HG02885 (cell line): ENCODE data around the gene PRR5L.

Experiments used
- ATAC-seq: cut with Tn5 transposase; IDR thresholded peaks from one replicate; pipeline ENCODE4 v1.9.1; 2021; ENCODE audit warnings: mild to moderate bottlenecking; ENCODE audit not compliant: unreplicated experiment, poor library complexity

The PRR5L gene

GRCh38 chr11:36278531-36279282 lies 17.4 kb upstream of the PRR5L start:
- ATAC-seq, result no peak

- ATAC-seq, result no peak
Measured at GRCh38 chr11:36280531-36280930, 15.6 kb upstream of the PRR5L start.

- no peak for ATAC-seq
Measured at GRCh38 chr11:36281850-36282249, 14.2 kb upstream of the PRR5L start.

GRCh38 chr11:36282926-36283325 lies 13.2 kb upstream of the PRR5L start:
- ATAC-seq, result no peak

- ATAC-seq, result no peak
Measured at GRCh38 chr11:36288442-36289225, 7.5 kb upstream of the PRR5L start.

- ATAC-seq, result peak; percentile 100
Measured at GRCh38 chr11:36289226-36289852, 6.7 kb upstream of the PRR5L start, which contains the start of gene COMMD9. TSS of gene COMMD9 (minus strand) at chr11:36289424. CDS start at chr11:36289412, 12 bp downstream.

GRCh38 chr11:36292311-36292722 lies 3.8 kb upstream of the PRR5L start:
- ATAC-seq, result peak; percentile 39

- no peak for ATAC-seq
Measured at GRCh38 chr11:36296884-36297543, 926 bp downstream of the PRR5L start.

GRCh38 chr11:36300650-36301049 lies 4.6 kb downstream of the PRR5L start:
- ATAC-seq, result no peak

GRCh38 chr11:36304351-36304750 lies 8.3 kb downstream of the PRR5L start:
- no peak for ATAC-seq

GRCh38 chr11:36305047-36305446 lies 9.0 kb downstream of the PRR5L start:
- ATAC-seq, result no peak

- ATAC-seq, result peak; percentile 59
Measured at GRCh38 chr11:36306888-36307287, 10.8 kb downstream of the PRR5L start.

- ATAC-seq, result no peak
Measured at GRCh38 chr11:36308577-36308976, 12.5 kb downstream of the PRR5L start.

- no peak for ATAC-seq
Measured at GRCh38 chr11:36309779-36310178, 13.7 kb downstream of the PRR5L start.

- no peak for ATAC-seq
Measured at GRCh38 chr11:36311926-36312595, 16.0 kb downstream of the PRR5L start.

- no peak for ATAC-seq
Measured at GRCh38 chr11:36312611-36313472, 16.8 kb downstream of the PRR5L start.

GRCh38 chr11:36313750-36314433 lies 17.8 kb downstream of the PRR5L start:
- no peak for ATAC-seq

GRCh38 chr11:36314434-36314767 lies 18.3 kb downstream of the PRR5L start:
- ATAC-seq, result no peak

- no peak for ATAC-seq
Measured at GRCh38 chr11:36316049-36316448, 20.0 kb downstream of the PRR5L start.
